ENCODE measurements around the gene CCR5AS.

Gene CCR5AS

DNA sequence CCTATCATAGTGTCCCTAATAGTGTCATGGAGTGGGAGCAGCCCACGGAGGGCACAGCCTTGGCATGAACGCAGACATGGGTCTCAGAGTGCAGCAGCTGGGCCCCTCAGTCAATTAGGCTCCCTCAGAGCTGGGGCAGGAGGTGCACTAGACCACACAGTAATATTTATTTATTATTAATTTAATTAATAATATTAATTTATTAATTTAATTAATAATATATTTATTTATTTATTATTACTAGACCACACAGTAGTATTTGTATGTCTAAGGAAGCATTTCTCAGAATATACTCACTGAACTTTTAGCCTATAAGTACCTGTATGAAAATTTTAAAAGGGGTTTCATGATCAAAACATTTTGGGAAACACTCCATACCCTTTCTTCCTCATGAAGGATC lies 5.3 kb downstream of the CCR5AS start:
- no peaks in the 10 kb centered on the region for H3K36me3 ChIP-seq
- TF ChIP-seq, protein P1, sequence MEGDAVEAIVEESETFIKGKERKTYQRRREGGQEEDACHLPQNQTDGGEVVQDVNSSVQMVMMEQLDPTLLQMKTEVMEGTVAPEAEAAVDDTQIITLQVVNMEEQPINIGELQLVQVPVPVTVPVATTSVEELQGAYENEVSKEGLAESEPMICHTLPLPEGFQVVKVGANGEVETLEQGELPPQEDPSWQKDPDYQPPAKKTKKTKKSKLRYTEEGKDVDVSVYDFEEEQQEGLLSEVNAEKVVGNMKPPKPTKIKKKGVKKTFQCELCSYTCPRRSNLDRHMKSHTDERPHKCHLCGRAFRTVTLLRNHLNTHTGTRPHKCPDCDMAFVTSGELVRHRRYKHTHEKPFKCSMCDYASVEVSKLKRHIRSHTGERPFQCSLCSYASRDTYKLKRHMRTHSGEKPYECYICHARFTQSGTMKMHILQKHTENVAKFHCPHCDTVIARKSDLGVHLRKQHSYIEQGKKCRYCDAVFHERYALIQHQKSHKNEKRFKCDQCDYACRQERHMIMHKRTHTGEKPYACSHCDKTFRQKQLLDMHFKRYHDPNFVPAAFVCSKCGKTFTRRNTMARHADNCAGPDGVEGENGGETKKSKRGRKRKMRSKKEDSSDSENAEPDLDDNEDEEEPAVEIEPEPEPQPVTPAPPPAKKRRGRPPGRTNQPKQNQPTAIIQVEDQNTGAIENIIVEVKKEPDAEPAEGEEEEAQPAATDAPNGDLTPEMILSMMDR (IDR thresholded peaks at IDR 0.05), result no peak
- no peak for TF ChIP-seq POLR2AphosphoS5 (IDR thresholded peaks at IDR 0.05)
- no peak for TF ChIP-seq POLR2A (IDR thresholded peaks at IDR 0.05)
- no peak overlapping the region for H3K27ac ChIP-seq
- H3K9me3 ChIP-seq, result no peaks in the 10 kb centered on the region
- H3K4me1 ChIP-seq, result no peaks in the 10 kb centered on the region
- H3K4me3 ChIP-seq, result no peak overlapping the region
- DNase-seq (ENCODE audit: low spot score in 2 of 2), result no peak
- intact Hi-C loops (cut with DNase I; ENCODE audit: low total_unique reads), result no loop called here
- H3K27me3 ChIP-seq, result no peaks in the 10 kb centered on the region

DNA sequence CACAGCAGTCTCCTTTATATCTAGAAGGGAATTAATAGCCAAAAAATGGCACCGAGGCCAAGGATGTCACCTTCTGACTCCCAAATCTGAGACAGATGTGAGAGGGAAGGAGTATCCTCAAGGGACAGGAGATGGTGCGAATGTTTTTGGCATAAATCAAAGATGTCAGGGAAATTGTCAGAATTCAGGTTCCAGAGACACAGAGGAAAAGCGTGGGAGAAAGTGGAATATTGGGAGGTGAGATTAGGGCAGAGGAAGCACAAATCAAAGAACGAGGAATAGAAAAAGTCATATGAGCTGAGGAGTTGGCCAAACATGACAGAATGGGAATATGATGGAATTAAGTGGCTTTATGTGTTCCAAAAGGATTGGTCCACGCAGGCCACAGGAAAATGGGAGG lies 6.0 kb downstream of the CCR5AS start:
- Histone ChIP-seq H3K4me1 (no peaks in the 10 kb centered on the region), H3K4me3 (no peak overlapping the region), H3K27me3 (no peaks in the 10 kb centered on the region), H3K36me3 (no peaks in the 10 kb centered on the region), H3K9me3 (no peaks in the 10 kb centered on the region), H3K27ac (no peak overlapping the region)
- TF ChIP-seq POLR2AphosphoS5 (IDR thresholded peaks at IDR 0.05), result no peak
- TF ChIP-seq, protein P1 (IDR thresholded peaks at IDR 0.05), result no peak
- TF ChIP-seq POLR2A (IDR thresholded peaks at IDR 0.05), result no peak
- intact Hi-C loops (cut with DNase I; ENCODE audit: low total_unique reads), result no loop called here
- no peak for DNase-seq (ENCODE audit: low spot score in 2 of 2)

DNA sequence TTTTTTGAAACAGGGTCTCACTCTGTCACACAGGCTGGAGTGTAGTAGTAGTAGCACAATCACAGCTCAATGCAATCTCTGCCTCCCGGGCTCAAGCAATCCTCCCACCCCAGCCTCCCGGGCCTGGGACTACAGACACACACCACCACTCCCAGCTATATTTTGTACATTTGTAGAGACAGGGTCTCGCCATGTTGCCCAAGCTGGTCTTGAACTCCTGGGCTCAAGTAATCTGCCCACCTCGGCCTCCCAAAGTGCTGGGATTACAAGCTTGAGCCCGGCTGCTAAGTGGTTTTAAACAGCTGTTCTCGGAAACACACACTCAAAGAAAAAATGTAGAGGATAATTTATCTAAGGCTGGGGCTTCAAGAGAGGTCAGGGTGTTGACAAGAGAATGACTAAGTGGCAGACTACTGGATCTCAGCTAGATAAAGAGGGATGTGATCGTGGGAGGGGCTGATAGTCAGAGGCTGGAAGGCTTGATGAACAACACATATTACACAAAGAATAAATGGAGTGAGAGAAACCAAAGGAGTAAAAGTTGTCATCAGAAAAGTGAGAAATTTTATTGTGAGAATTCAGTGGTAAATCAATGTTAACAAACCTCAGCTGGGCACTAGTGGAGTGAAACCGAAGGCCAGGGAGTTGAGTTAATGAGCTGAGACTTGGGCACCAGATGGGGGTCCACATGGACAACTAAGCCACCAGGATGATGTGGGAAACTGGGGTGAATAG lies 6.7 kb downstream of the CCR5AS start:
- Histone ChIP-seq H3K36me3 (no peaks in the 10 kb centered on the region), H3K4me3 (no peak overlapping the region), H3K4me1 (no peaks in the 10 kb centered on the region), H3K9me3 (no peaks in the 10 kb centered on the region), H3K27ac (no peak overlapping the region), H3K27me3 (no peaks in the 10 kb centered on the region)
- intact Hi-C loops (cut with DNase I; ENCODE audit: low total_unique reads), result no loop called here
- DNase-seq (ENCODE audit: low spot score in 2 of 2), result no peak
- TF ChIP-seq POLR2A (IDR thresholded peaks at IDR 0.05), result no peak
- TF ChIP-seq, protein P1 (IDR thresholded peaks at IDR 0.05), result no peak
- no peak for TF ChIP-seq POLR2AphosphoS5 (IDR thresholded peaks at IDR 0.05)

DNA sequence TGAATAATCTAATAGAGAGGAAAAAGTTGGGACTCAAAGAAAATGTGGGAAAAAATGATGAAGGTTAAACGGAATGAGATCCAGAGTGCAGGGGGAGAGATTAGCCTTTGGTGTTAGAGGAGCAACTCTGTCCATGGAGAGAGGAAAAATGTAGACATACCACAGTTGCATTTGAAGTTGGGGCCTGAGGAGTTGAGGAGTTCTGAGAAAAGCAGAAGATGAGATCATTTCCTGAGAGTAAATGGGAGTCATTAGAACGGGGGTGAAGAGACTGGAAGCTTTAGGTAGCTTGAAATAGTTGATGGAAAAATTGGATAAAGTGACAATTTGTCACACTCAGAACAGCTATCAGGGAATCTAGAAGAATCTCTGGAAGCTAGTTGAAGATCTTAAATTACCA lies 7.3 kb downstream of the CCR5AS start:
- TF ChIP-seq, protein P1 (IDR thresholded peaks at IDR 0.05), result no peak
- TF ChIP-seq POLR2A (IDR thresholded peaks at IDR 0.05), result no peak
- TF ChIP-seq POLR2AphosphoS5 (IDR thresholded peaks at IDR 0.05), result no peak
- no peaks in the 10 kb centered on the region for H3K27me3 ChIP-seq
- intact Hi-C loops (cut with DNase I; ENCODE audit: low total_unique reads), result no loop called here
- H3K36me3 ChIP-seq, result no peaks in the 10 kb centered on the region
- H3K4me3 ChIP-seq, result no peak overlapping the region
- H3K4me1 ChIP-seq, result no peaks in the 10 kb centered on the region
- no peak overlapping the region for H3K27ac ChIP-seq
- no peaks in the 10 kb centered on the region for H3K9me3 ChIP-seq
- DNase-seq (ENCODE audit: low spot score in 2 of 2), result no peak

DNA sequence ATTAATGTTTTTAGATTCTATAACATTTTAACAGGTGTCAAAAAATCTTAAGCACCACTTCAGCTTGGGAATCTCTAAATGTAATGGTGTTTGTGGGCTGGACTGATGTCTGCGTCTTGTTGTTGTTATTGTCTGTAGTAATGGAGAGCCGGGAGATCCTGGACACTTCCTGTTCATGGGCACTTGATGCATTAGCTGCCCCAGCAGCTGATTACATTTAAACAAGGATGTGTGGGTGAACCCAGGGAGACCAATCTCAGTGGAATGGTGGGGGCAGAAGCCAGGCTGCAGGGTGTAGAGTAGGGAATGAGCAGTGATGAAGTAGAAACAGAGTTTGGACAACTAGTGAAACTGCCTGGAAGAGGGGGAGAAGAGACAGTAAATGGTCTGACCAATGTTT lies 7.8 kb downstream of the CCR5AS start:
- no peaks in the 10 kb centered on the region for H3K9me3 ChIP-seq
- intact Hi-C loops (cut with DNase I; ENCODE audit: low total_unique reads), result no loop called here
- H3K27me3 ChIP-seq, result peaks cover 0 to 4% of the 10 kb centered on the region in 2 donors
- no peaks in the 10 kb centered on the region for H3K36me3 ChIP-seq
- no peak overlapping the region for H3K27ac ChIP-seq
- DNase-seq (ENCODE audit: low spot score in 2 of 2), result no peak
- no peak overlapping the region for H3K4me3 ChIP-seq
- no peak for TF ChIP-seq POLR2AphosphoS5 (IDR thresholded peaks at IDR 0.05)
- TF ChIP-seq, protein P1 (IDR thresholded peaks at IDR 0.05), result no peak
- TF ChIP-seq POLR2A (IDR thresholded peaks at IDR 0.05), result no peak
- no peaks in the 10 kb centered on the region for H3K4me1 ChIP-seq
